Measurements from ENCODE around the gene CDON. TPM values are rescaled to one million over a fixed set of nuclear protein-coding genes. Genes with fewer than 3 reads are reported as not detected.

Gene CDON
- total and polyA plus RNA-seq, 9 of the 15 experiments (the other 6 are each of a cell fraction or from before 2014, with no cell fraction given), result 0.08 to 0.64 (median 0.40) TPM

GRCh38 chr11:125926682-125927081 lies 136.0 kb downstream of the CDON start (continued):
- no peak for TF ChIP-seq IRF9 (tag; IDR thresholded peaks at IDR 0.05)
- no peak for TF ChIP-seq ZNF24 (IDR thresholded peaks at IDR 0.05)
- no peak for TF ChIP-seq MTA3 (IDR thresholded peaks at IDR 0.05; ENCODE audit: borderline replicate concordance)
- TF ChIP-seq ZNF347 (CRISPR knock-in tag; IDR thresholded peaks at IDR 0.05; ENCODE audit: low read depth), result no peak
- TF ChIP-seq, protein P1, sequence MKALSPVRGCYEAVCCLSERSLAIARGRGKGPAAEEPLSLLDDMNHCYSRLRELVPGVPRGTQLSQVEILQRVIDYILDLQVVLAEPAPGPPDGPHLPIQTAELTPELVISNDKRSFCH (CRISPR knock-in tag; IDR thresholded peaks at IDR 0.05), result no peak
- TF ChIP-seq, protein P1 (tag; IDR thresholded peaks at IDR 0.05), result no peak
- TF ChIP-seq ZNF282 (CRISPR knock-in tag; IDR thresholded peaks at IDR 0.05), result no peak
- TF ChIP-seq ZNF239 (CRISPR knock-in tag; IDR thresholded peaks at IDR 0.05), result no peak
- no peak for TF ChIP-seq YBX1 (IDR thresholded peaks at IDR 0.05)
- TF ChIP-seq ZNF384 (IDR thresholded peaks at IDR 0.05; ENCODE audit: low read depth, low read length), result no peak

GRCh38 chr11:125925804-125926203 lies 136.9 kb downstream of the CDON start:
- Histone ChIP-seq H3K4me2 (ENCODE audit: insufficient read depth, low read length) (no peak overlapping the region), H2AFZ (ENCODE audit: low read depth, low read length) (no peak overlapping the region), H3K9ac (ENCODE audit: insufficient read depth in 1 of 2, low read depth in 2 of 2, low read length in 2 of 2) (no peak overlapping the region), H3K27ac (ENCODE audit: extremely low read depth, low read depth, low read length) (no peak overlapping the region), H3K4me3 (no peak overlapping the region), H3K79me2 (ENCODE audit: control insufficient read depth, insufficient read depth, low read length) (no peaks in the 10 kb centered on the region), H3K9me1 (ENCODE audit: control insufficient read depth, insufficient read depth, low read length) (no peaks in the 10 kb centered on the region), H3K36me3 (ENCODE audit: control insufficient read depth, insufficient read depth, low read length) (no peaks in the 10 kb centered on the region), H4K20me1 (replicated peaks; ENCODE audit: control insufficient read depth, insufficient read depth, low read length) (no peaks in the 10 kb centered on the region; the same call in 1 of the 2 replicates), H3K27me3 (ENCODE audit: control insufficient read depth in 2 of 2, insufficient read depth in 2 of 2, low read length in 2 of 2) (peaks cover 24 to 58% of the 10 kb centered on the region in 2 experiments; a peak in 4 of 5 replicates), H3K4me1 (replicated peaks in 1 of 2; ENCODE audit: control insufficient read depth in 2 of 2, insufficient read depth in 2 of 2, low read length in 2 of 2) (no peaks in the 10 kb centered on the region), H3K9me3 (replicated peaks; ENCODE audit: control insufficient read depth, insufficient read depth, low read depth, low read length) (no peaks in the 10 kb centered on the region)
- DNase-seq (ENCODE audit: extremely low read depth in 1 of 4, low spot score in 3 of 4), result no peak
- no TSS peak for BruUV-seq (replicated peaks)
- intact Hi-C loops (cut with micrococcal nuclease) (loop anchor here (10.0 kb wide), 1 partner anchor 129 kb away; no protein-coding TSS in a partner anchor), in situ Hi-C loops (cut with MboI) (no loop called here)
- POLR2A ChIA-PET, result no interaction called here
- no peak for FAIRE-seq
- WGBS (ENCODE audit: insufficient coverage, low coverage, missing lambda C conversion rate), result 3% methylated on average over 3 of the region's 3 CpGs
- CTCF ChIA-PET (ENCODE audit: low intra/inter-chr PET ratio), result interaction anchor here (0.6 kb wide), 1 partner anchor 250 kb away, joined by 4 read pairs; no protein-coding TSS in a partner anchor
- no peak for ATAC-seq
- TF ChIP-seq TCF7 (IDR thresholded peaks at IDR 0.05; ENCODE audit: borderline replicate concordance), result no peak
- no peak for TF ChIP-seq MTA3 (IDR thresholded peaks at IDR 0.05; ENCODE audit: borderline replicate concordance)
- TF ChIP-seq POLR3A (IDR thresholded peaks at IDR 0.05; ENCODE audit: borderline replicate concordance, extremely low read depth, insufficient read depth, insufficient read length), result no peak
- TF ChIP-seq KDM2B (CRISPR knock-in tag; IDR thresholded peaks at IDR 0.05), result no peak
- no peak for TF ChIP-seq ZNF224 (CRISPR knock-in tag; IDR thresholded peaks at IDR 0.05)
- TF ChIP-seq NFE2 (IDR thresholded peaks at IDR 0.05; ENCODE audit: low read depth), result no peak
- no peak for TF ChIP-seq HMBOX1 (IDR thresholded peaks at IDR 0.05)
- TF ChIP-seq ELF1 (tag; IDR thresholded peaks at IDR 0.05), result no peak
- no peak for TF ChIP-seq XRCC3 (IDR thresholded peaks at IDR 0.05)
- TF ChIP-seq CHAMP1 (IDR thresholded peaks at IDR 0.05), result no peak
